Ovary (tissue), 3 donors: ENCODE results near the gene CSNK2A1.

Source experiments
- POLR2A ChIP-seq: fragments of 450-650 bp; IDR thresholded peaks from one replicate; pipeline ENCODE4 v1.6.1; 2017; ENCODE audit warnings: antibody characterized with exemption, mild to moderate bottlenecking, moderate library complexity
- TF ChIP-seq, protein P1 (sequence below), 3 donors: fragments of 450-650 bp in 2 of 3; fragments of 200-600 bp in 1 of 3; IDR thresholded peaks; one replicate each; pipeline versions ENCODE4 v1.5.1 to v1.8.0; 2016 to 2022; ENCODE audit warnings: antibody characterized with exemption in 3 of 3, mild to moderate bottlenecking in 1 of 3
- donor health status: DM: no; HTN: no; CAD: no.

DNA sequence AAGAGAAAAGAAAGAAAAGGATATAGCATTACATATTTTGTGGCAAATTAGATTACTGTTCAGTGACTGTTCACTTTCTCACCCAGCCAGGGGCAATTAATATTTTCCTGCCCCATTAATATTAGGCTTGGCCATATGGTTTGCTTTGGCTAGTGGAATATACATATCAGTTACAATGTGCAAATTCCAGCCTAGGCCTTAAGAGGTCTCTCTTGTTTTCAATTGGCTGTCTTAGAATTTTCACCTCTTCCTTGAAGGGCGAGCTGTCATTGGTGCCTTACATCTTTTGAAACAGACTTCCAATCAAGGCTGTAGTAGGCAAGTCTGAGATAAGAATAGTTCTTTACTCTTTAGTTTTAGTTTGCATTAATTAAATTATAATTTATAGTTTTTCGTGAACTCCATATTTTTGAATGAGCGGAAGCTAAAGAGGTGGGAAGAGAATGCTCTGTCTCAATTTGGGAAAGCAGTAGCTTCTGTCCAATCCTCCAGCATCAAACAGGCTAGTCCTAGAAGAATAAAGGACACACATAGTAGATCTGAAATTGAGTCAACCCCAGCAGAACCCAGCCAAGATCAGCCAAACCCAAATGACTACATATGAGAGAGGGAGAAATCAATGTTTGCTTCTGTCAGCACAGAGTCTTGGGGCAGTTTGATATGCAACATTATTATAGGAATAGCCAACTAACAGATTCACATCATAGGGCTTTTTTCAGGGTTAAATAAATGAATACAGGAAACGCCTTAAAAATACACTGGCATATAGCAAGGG is 6.3 kb upstream of the CSNK2A1 start:
- TF ChIP-seq, protein P1, sequence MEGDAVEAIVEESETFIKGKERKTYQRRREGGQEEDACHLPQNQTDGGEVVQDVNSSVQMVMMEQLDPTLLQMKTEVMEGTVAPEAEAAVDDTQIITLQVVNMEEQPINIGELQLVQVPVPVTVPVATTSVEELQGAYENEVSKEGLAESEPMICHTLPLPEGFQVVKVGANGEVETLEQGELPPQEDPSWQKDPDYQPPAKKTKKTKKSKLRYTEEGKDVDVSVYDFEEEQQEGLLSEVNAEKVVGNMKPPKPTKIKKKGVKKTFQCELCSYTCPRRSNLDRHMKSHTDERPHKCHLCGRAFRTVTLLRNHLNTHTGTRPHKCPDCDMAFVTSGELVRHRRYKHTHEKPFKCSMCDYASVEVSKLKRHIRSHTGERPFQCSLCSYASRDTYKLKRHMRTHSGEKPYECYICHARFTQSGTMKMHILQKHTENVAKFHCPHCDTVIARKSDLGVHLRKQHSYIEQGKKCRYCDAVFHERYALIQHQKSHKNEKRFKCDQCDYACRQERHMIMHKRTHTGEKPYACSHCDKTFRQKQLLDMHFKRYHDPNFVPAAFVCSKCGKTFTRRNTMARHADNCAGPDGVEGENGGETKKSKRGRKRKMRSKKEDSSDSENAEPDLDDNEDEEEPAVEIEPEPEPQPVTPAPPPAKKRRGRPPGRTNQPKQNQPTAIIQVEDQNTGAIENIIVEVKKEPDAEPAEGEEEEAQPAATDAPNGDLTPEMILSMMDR (IDR thresholded peaks at IDR 0.05), result no peak
- TF ChIP-seq POLR2A, result no peak
